GM12891 (cell line): ENCODE results near the gene GALK2.

Source experiments
- PAX5 ChIP-seq: IDR thresholded peaks from 2 replicates; pipeline ENCODE4 v1.6.1; 2011; ENCODE audit warnings: low read length, moderate library complexity, mild to moderate bottlenecking; ENCODE audit not compliant: insufficient read depth, severe bottlenecking
- POLR2A ChIP-seq: IDR thresholded peaks from 2 replicates; pipeline ENCODE4 v1.6.1; 2011; ENCODE audit warnings: low read depth, low read length, control low read depth
- POLR2AphosphoS5 ChIP-seq: IDR thresholded peaks from 2 replicates; pipeline ENCODE4 v1.6.1; 2011; ENCODE audit warnings: low read depth, low read length, control low read depth
- SPI1 ChIP-seq: IDR thresholded peaks from 2 replicates; pipeline ENCODE4 v1.6.1; 2011; ENCODE audit warnings: low read depth, low read length, control low read depth
- TAF1 ChIP-seq: IDR thresholded peaks from 2 replicates; pipeline ENCODE4 v1.6.1; 2011; ENCODE audit warnings: low read depth, low read length, control low read depth

- TF ChIP-seq POLR2AphosphoS5 (no peak), TAF1 (no peak), POLR2A (no peak), SPI1 (no peak), PAX5 (no peak)
Observed at GRCh38 chr15:49179433-49180190, 9.6 kb downstream of the GALK2 start.
